Keratinocyte (primary cell): ENCODE data around the gene PRKCE.

ENCODE experiments used
- CTCF ChIP-seq, 3 experiments: IDR thresholded peaks in 1 of 3; conservative IDR thresholded peaks in 1 of 3; optimal IDR thresholded peaks in 1 of 3; 2 replicates in 2 of 3; 3 replicates in 1 of 3; pipeline versions ENCODE3 to v1.5.1; 2011; ENCODE audit warnings: low read length in 3 of 3, mild to moderate bottlenecking in 3 of 3, moderate library complexity in 2 of 3, control low read depth in 1 of 3, inconsistent platforms in 1 of 3; ENCODE audit not compliant: insufficient read depth in 2 of 3; ENCODE audit errors: extremely low read depth in 1 of 3
- EZH2 ChIP-seq: IDR thresholded peaks from one replicate; pipeline ENCODE4 v1.6.1; 2012; ENCODE audit warnings: inconsistent platforms, mild to moderate bottlenecking, low read length, moderate library complexity

- no peak for TF ChIP-seq CTCF (optimal IDR thresholded peaks at IDR 0.05 in 1 of 3, IDR thresholded peaks at IDR 0.05 in 1 of 3, conservative IDR thresholded peaks at IDR 0.05 in 1 of 3; ENCODE audit: extremely low read depth in 1 of 3, insufficient read depth in 2 of 3, low read length in 3 of 3)
- TF ChIP-seq EZH2, result no peak
These were observed 331.7 kb downstream of the PRKCE start for GRCh38 chr2:45983213-45983612.
